Vagina (tissue), 2 donors: ENCODE results near the gene SIGLEC7.

Experiments used
- CTCF ChIP-seq, 3 experiments: fragments of 450-650 bp in 2 of 3; fragments of 200-600 bp in 1 of 3; sonication (generic) in 1 of 3; IDR thresholded peaks; one replicate each; pipeline ENCODE4 v1.5.1; 2017 to 2019; ENCODE audit warnings: antibody characterized with exemption in 3 of 3, mild to moderate bottlenecking in 2 of 3, moderate library complexity in 2 of 3
- POLR2AphosphoS5 ChIP-seq, 2 donors: sonication (generic); formaldehyde crosslinking; IDR thresholded peaks; one replicate each; pipeline ENCODE4 v1.9.0; 2017; ENCODE audit warnings: antibody characterized with exemption in 2 of 2, mild to moderate bottlenecking in 2 of 2, low read depth in 1 of 2; ENCODE audit not compliant: insufficient read depth in 1 of 2

DNA sequence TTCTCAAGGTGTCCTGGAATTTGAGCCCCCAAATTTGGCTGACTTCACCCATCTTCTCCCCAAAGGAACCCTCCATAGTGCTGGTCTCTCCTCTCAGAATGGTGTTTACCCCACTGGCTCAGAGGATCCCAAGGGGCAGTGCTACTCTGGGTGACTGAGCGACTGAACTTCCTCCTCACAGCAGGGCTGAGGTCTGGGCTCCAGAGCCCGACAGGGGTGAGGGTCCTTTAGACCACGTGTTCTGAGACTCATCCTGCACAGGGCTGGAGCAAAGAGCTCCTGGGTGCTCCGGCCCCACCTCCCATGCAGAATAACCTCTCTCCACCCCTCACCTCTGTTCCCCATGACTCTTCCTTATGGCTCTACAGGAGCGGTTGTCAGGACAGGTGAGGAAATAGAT lies 59.6 kb downstream of the SIGLEC7 start:
- no peak for TF ChIP-seq CTCF (IDR thresholded peaks at IDR 0.05)
- TF ChIP-seq POLR2AphosphoS5 (IDR thresholded peaks at IDR 0.05; ENCODE audit: insufficient read depth in 1 of 2, low read depth in 1 of 2): no peak
